ENCODE measurements around the gene LEUTX. TPM values are rescaled to one million over a fixed set of nuclear protein-coding genes. Genes with fewer than 3 reads are reported as not detected.
A peak's percentile ranks its signal among the peaks of the same experiment; 100 is the strongest.

LEUTX gene
- total and polyA plus RNA-seq, 5 donors from 2014 or later: not detected

- ATAC-seq (ENCODE audit: low read depth in 2 of 2) (no peak), DNase-seq (no peak)
- H3K4me3 ChIP-seq (ENCODE audit: low read depth, low read length): peak overlapping the region; percentile 71
- peak overlapping the region; percentile 70 for H3K27ac ChIP-seq (ENCODE audit: insufficient read depth, low read length, poor library complexity, severe bottlenecking)
- peaks cover 20% of the 10 kb centered on the region for H3K4me1 ChIP-seq (ENCODE audit: control insufficient read depth, insufficient read depth, low read length, poor library complexity, severe bottlenecking)
- H3K4me3 Mint-ChIP-seq: no peak overlapping the region
- H3K27ac Mint-ChIP-seq: no peak overlapping the region
- H3K36me3 Mint-ChIP-seq: peaks cover 28% of the 10 kb centered on the region
- no peaks in the 10 kb centered on the region for H3K9me3 Mint-ChIP-seq
- peaks cover 18% of the 10 kb centered on the region for H3K36me3 ChIP-seq (ENCODE audit: control insufficient read depth, insufficient read depth, low read length)
- no peaks in the 10 kb centered on the region for H3K27me3 ChIP-seq (ENCODE audit: control insufficient read depth, insufficient read depth, low read length)
- peaks cover 0 to 9% (median 7%) of the 10 kb centered on the region in 4 donors for H3K4me1 Mint-ChIP-seq
- no peaks in the 10 kb centered on the region for H3K9me3 ChIP-seq (ENCODE audit: control insufficient read depth in 2 of 2, low read length in 2 of 2)
- no peaks in the 10 kb centered on the region for H3K27me3 Mint-ChIP-seq
Measured at GRCh38 chr19:39825093-39825463, 46.4 kb downstream of the LEUTX start.

DNA sequence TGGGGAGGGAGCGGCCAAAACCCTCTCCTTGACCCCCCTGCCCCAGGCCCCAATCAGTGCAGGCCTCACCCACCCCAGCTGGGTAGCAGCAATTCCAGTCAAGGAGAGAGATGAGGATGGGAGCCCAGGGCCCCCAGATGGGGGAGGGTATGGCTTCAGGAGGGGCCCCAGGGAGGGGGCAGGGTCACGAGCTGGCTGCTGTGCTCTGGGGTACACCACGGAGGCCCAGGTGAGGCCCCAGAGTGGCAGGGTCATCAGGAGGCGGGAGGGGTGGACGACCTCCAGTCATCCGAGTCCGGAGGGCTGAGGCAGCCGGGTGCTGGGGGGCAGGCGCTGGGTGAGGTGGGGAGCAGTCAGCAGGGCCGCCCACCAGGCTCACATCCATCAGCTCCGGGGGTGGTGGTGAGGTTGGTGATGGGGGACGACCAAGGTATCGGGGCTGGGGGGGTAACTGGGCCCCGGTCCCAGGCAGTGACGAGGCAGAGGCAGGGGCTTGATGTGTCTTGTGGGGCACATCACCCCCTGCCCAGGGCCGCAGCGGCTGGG lies 47.0 kb downstream of the LEUTX start:
- Histone ChIP-seq H3K4me1 (ENCODE audit: control insufficient read depth, insufficient read depth, low read length, poor library complexity, severe bottlenecking) (peaks cover 20% of the 10 kb centered on the region), H3K36me3 (ENCODE audit: control insufficient read depth, insufficient read depth, low read length) (peaks cover 23% of the 10 kb centered on the region), H3K9me3 (ENCODE audit: control insufficient read depth in 2 of 2, low read length in 2 of 2) (no peaks in the 10 kb centered on the region), H3K27me3 (ENCODE audit: control insufficient read depth, insufficient read depth, low read length) (no peaks in the 10 kb centered on the region), H3K27ac (ENCODE audit: insufficient read depth, low read length, poor library complexity, severe bottlenecking) (no peak overlapping the region), H3K4me3 (ENCODE audit: low read depth, low read length) (no peak overlapping the region)
- no peak for ATAC-seq (ENCODE audit: low read depth in 2 of 2)
- Mint-ChIP-seq H3K27me3 (no peaks in the 10 kb centered on the region), H3K4me1 (peaks cover 0 to 9% (median 7%) of the 10 kb centered on the region in 4 donors), H3K4me3 (no peak overlapping the region), H3K36me3 (peaks cover 23% of the 10 kb centered on the region), H3K9me3 (no peaks in the 10 kb centered on the region), H3K27ac (no peak overlapping the region)
- DNase-seq: no peak

DNA sequence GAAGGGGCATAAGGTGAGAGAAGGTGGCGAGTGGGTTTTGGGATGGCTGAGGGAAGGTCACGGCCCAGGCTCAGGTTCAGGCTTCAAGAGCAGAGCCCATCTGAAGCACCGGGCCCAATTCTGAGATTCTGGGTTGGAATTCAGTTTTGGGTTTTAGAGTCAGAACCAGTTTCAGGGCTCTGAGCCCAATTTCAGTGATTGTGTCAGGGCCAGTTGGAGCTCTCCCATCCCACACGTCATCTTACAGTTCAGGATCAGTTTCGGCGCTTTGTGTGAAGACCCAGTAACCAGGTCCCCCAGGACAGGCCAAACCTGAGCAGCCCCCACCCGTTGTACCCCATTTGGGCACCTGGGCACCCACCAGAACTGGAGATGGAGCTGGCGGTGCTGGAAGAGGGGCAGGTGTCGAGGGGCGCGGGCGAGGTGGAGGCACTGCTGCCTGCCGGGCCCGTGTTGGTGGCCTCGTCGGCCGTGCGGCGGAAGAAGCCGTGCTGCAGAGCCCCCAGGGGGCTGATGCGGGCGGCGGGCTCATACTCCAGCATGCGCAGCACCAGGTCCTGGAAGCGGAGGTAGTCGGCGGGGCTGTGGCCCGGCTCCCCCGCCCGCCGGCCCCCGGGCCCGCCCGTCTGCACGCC lies 47.8 kb downstream of the LEUTX start:
- Mint-ChIP-seq H3K4me1 (peaks cover 0 to 16% (median 13%) of the 10 kb centered on the region in 4 donors), H3K36me3 (peaks cover 27% of the 10 kb centered on the region), H3K27me3 (no peaks in the 10 kb centered on the region), H3K27ac (peak overlapping the region in 1 of 3 donors; percentile 83), H3K9me3 (no peaks in the 10 kb centered on the region), H3K4me3 (peak overlapping the region in 1 of 4 donors; percentile 88)
- H3K9me3 ChIP-seq (ENCODE audit: control insufficient read depth in 2 of 2, low read length in 2 of 2): no peaks in the 10 kb centered on the region
- H3K4me3 ChIP-seq (ENCODE audit: low read depth, low read length): no peak overlapping the region
- no peak overlapping the region for H3K27ac ChIP-seq (ENCODE audit: insufficient read depth, low read length, poor library complexity, severe bottlenecking)
- H3K4me1 ChIP-seq (ENCODE audit: control insufficient read depth, insufficient read depth, low read length, poor library complexity, severe bottlenecking): peaks cover 22% of the 10 kb centered on the region
- ATAC-seq (ENCODE audit: low read depth in 2 of 2) (no peak), DNase-seq (no peak)
- no peaks in the 10 kb centered on the region for H3K27me3 ChIP-seq (ENCODE audit: control insufficient read depth, insufficient read depth, low read length)
- peaks cover 29% of the 10 kb centered on the region for H3K36me3 ChIP-seq (ENCODE audit: control insufficient read depth, insufficient read depth, low read length)

GRCh38 chr19:39827216-39827615 lies 48.6 kb downstream of the LEUTX start:
- Mint-ChIP-seq H3K27ac (no peak overlapping the region), H3K4me1 (peaks cover under 1 to 21% (median 17%) of the 10 kb centered on the region in 4 donors), H3K36me3 (peaks cover 27% of the 10 kb centered on the region), H3K9me3 (no peaks in the 10 kb centered on the region), H3K27me3 (no peaks in the 10 kb centered on the region), H3K4me3 (no peak overlapping the region)
- H3K27ac ChIP-seq (ENCODE audit: insufficient read depth, low read length, poor library complexity, severe bottlenecking): no peak overlapping the region
- peaks cover 29% of the 10 kb centered on the region for H3K36me3 ChIP-seq (ENCODE audit: control insufficient read depth, insufficient read depth, low read length)
- no peaks in the 10 kb centered on the region for H3K9me3 ChIP-seq (ENCODE audit: control insufficient read depth in 2 of 2, low read length in 2 of 2)
- ATAC-seq (ENCODE audit: low read depth in 2 of 2) (no peak), DNase-seq (no peak)
- H3K27me3 ChIP-seq (ENCODE audit: control insufficient read depth, insufficient read depth, low read length): no peaks in the 10 kb centered on the region
- H3K4me1 ChIP-seq (ENCODE audit: control insufficient read depth, insufficient read depth, low read length, poor library complexity, severe bottlenecking): peaks cover 30% of the 10 kb centered on the region
- no peak overlapping the region for H3K4me3 ChIP-seq (ENCODE audit: low read depth, low read length)

DNA sequence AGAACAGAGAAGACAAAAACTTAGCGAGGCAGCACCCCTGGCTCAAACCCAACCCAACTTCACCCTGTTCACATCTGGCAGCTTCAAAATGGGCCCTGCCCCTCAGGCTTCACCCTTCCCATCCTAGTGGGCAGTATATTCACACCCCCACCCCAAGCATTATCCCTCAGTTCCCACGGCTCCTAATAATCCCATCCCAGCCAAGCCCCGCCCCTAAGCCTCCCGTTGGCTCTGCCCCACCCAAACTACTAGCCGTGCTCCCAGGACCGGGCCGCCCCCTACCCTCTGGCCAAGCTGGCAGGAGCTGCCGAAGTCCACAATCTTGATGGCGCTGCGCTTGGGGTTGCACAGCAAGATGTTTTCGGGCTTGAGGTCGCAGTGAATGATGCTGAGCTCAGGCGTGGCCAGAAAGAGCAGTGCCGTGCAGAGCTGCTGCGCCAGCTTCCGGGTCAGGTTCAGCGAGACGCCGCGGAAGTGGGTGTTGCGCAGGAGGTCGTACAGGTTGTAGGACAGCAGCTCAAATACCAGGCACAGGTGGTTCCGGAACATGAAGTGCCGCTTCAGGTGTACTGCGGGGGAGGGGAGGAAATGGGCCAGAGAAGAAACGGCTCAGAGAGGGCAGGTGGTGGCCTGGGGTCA lies 49.5 kb downstream of the LEUTX start:
- H3K9me3 Mint-ChIP-seq: no peaks in the 10 kb centered on the region
- no peaks in the 10 kb centered on the region for H3K27me3 Mint-ChIP-seq
- peaks cover 39% of the 10 kb centered on the region for H3K4me1 ChIP-seq (ENCODE audit: control insufficient read depth, insufficient read depth, low read length, poor library complexity, severe bottlenecking)
- H3K27ac Mint-ChIP-seq: peak overlapping the region in 2 of 3 donors; percentile 32 to 44
- H3K36me3 ChIP-seq (ENCODE audit: control insufficient read depth, insufficient read depth, low read length): peaks cover 29% of the 10 kb centered on the region
- no peak overlapping the region for H3K4me3 ChIP-seq (ENCODE audit: low read depth, low read length)
- H3K4me1 Mint-ChIP-seq: peaks cover 5 to 29% (median 25%) of the 10 kb centered on the region in 4 donors
- no peak for DNase-seq
- no peaks in the 10 kb centered on the region for H3K27me3 ChIP-seq (ENCODE audit: control insufficient read depth, insufficient read depth, low read length)
- H3K27ac ChIP-seq (ENCODE audit: insufficient read depth, low read length, poor library complexity, severe bottlenecking): no peak overlapping the region
- H3K36me3 Mint-ChIP-seq: peaks cover 27% of the 10 kb centered on the region
- peak overlapping the region in 2 of 4 donors; percentile 56 to 71 for H3K4me3 Mint-ChIP-seq
- no peaks in the 10 kb centered on the region for H3K9me3 ChIP-seq (ENCODE audit: control insufficient read depth in 2 of 2, low read length in 2 of 2)
- ATAC-seq (ENCODE audit: low read depth in 2 of 2): no peak

DNA sequence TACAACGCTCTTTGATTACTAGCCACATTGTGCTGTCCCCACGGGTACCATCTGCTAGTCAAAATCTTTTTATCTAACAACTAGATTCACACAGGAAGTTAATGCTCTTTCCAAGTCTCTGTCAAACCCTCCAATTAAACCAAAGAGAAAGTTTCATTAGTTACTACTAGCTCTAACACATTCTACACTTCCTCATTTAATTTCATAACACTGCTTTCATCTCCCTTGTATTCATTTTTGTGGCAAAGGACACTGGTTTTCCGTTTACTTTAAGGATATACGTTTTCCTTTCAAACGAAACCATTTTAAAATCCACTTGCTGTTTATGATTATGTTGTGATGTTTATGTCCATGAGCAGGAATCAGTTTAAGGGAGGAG lies 50.0 kb downstream of the LEUTX start:
- Mint-ChIP-seq H3K36me3 (peaks cover 27% of the 10 kb centered on the region), H3K9me3 (no peaks in the 10 kb centered on the region), H3K4me3 (peak overlapping the region in 2 of 4 donors; percentile 56 to 71), H3K27me3 (no peaks in the 10 kb centered on the region), H3K4me1 (peaks cover 5 to 29% (median 25%) of the 10 kb centered on the region in 4 donors), H3K27ac (peak overlapping the region in 2 of 3 donors; percentile 32 to 64)
- Histone ChIP-seq H3K36me3 (ENCODE audit: control insufficient read depth, insufficient read depth, low read length) (peaks cover 29% of the 10 kb centered on the region), H3K27ac (ENCODE audit: insufficient read depth, low read length, poor library complexity, severe bottlenecking) (no peak overlapping the region), H3K9me3 (ENCODE audit: control insufficient read depth in 2 of 2, low read length in 2 of 2) (no peaks in the 10 kb centered on the region), H3K4me1 (ENCODE audit: control insufficient read depth, insufficient read depth, low read length, poor library complexity, severe bottlenecking) (peaks cover 37% of the 10 kb centered on the region), H3K4me3 (ENCODE audit: low read depth, low read length) (no peak overlapping the region), H3K27me3 (ENCODE audit: control insufficient read depth, insufficient read depth, low read length) (no peaks in the 10 kb centered on the region)
- no peak for ATAC-seq (ENCODE audit: low read depth in 2 of 2)
- no peak for DNase-seq

DNA sequence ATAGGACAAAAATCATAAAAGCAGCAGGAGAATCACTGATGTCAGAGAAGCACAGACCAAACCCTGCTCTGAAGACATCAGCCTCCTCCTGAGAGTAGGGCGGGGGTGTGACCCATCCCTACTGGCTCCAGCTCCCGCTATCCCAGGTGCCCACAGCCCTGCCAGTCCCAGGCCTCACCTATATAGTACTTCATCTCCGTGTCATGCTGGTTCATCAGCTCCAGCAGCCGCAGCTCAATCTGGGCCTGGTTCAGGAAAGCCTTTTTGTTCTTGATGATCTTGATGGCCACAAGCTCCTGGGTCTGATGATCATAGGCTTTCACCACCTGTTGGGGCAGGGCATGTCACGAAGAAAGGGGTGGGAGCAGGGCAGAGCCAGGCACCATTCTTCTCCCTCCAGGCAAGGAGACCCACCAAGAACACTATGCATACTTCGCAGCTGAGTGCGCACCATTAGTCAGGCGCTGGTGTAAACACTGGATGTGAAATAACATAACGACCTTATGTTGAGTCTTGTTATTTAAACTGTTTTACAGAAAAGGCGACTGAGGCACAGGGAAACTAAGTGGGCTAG lies 51.1 kb downstream of the LEUTX start:
- DNase-seq: no peak
- peaks cover 5 to 36% (median 28%) of the 10 kb centered on the region in 4 donors for H3K4me1 Mint-ChIP-seq
- Histone ChIP-seq H3K4me3 (ENCODE audit: low read depth, low read length) (no peak overlapping the region), H3K36me3 (ENCODE audit: control insufficient read depth, insufficient read depth, low read length) (peaks cover 32% of the 10 kb centered on the region), H3K9me3 (ENCODE audit: control insufficient read depth in 2 of 2, low read length in 2 of 2) (no peaks in the 10 kb centered on the region), H3K4me1 (ENCODE audit: control insufficient read depth, insufficient read depth, low read length, poor library complexity, severe bottlenecking) (peaks cover 32% of the 10 kb centered on the region), H3K27ac (ENCODE audit: insufficient read depth, low read length, poor library complexity, severe bottlenecking) (no peak overlapping the region), H3K27me3 (ENCODE audit: control insufficient read depth, insufficient read depth, low read length) (no peaks in the 10 kb centered on the region)
- no peak for ATAC-seq (ENCODE audit: low read depth in 2 of 2)
- H3K4me3 Mint-ChIP-seq: peak overlapping the region in 2 of 4 donors; percentile 16 to 77
- H3K36me3 Mint-ChIP-seq: peaks cover 30% of the 10 kb centered on the region
- peaks cover 0 to 2% (median 0%) of the 10 kb centered on the region in 7 donors for H3K9me3 Mint-ChIP-seq
- H3K27ac Mint-ChIP-seq: no peak overlapping the region
- H3K27me3 Mint-ChIP-seq: no peaks in the 10 kb centered on the region
